Activated T-helper 2 cell treated with anti-CD3 and anti-CD28 coated beads, Interferon-gamma antibody, Interleukin-2, Interleukin-4, amounts not matched to agents 10 μg/mL and 5 μg/mL and 100 μg/mL, durations not matched to agents 14 hours and 24 hours and 36 hours (primary cell): ENCODE measurements around the gene LYAR. TPM values are rescaled to one million over a fixed set of nuclear protein-coding genes. Genes with fewer than 3 reads are reported as not detected.
A peak's percentile ranks its signal among the peaks of the same experiment; 100 is the strongest.
"Not testable (repeated sequence)": the region's sequence is repeated elsewhere in the genome, so short reads cannot be mapped to it uniquely, and the experiment has no call there.

Source experiments
- DNase-seq: peaks from one replicate; pipeline ENCODE4 v3.0.0; 2021; ENCODE audit warnings: low spot score
- H3K27ac Mint-ChIP-seq: one replicate; pipeline ENCODE4 v1.8.0; 2021; ENCODE audit warnings: mixed read lengths
- H3K27me3 Mint-ChIP-seq: one replicate; pipeline ENCODE4 v1.8.0; 2021; ENCODE audit warnings: low read depth, mixed read lengths
- H3K36me3 Mint-ChIP-seq: one replicate; pipeline ENCODE4 v1.8.0; 2021; ENCODE audit warnings: low read depth, mixed read lengths
- H3K4me1 Mint-ChIP-seq: one replicate; pipeline ENCODE4 v1.8.0; 2021; ENCODE audit warnings: low read depth, mixed read lengths
- H3K4me3 Mint-ChIP-seq: one replicate; pipeline ENCODE4 v1.8.0; 2021; ENCODE audit warnings: low read depth, mild to moderate bottlenecking, moderate library complexity, mixed read lengths
- H3K9me3 Mint-ChIP-seq: one replicate; pipeline ENCODE4 v1.8.0; 2021; ENCODE audit warnings: mixed read lengths
- intact Hi-C: fragments of 100-400 bp; cut with micrococcal nuclease; formaldehyde crosslinking; loops from one replicate; pipeline ENCODE4 v1.15.1; 2023
- total RNA-seq: library from RNA; stranded (reverse); gene quantifications from 2 replicates; pipeline ENCODE4 v1.2.3, GENCODE V29; 2022

LYAR gene
- total RNA-seq, 1 donor from 2014 or later: 61.6 TPM

- peak overlapping the region; percentile 94 for H3K4me3 Mint-ChIP-seq
- H3K36me3 Mint-ChIP-seq: peaks cover 21% of the 10 kb centered on the region
- no peaks in the 10 kb centered on the region for H3K9me3 Mint-ChIP-seq
- no peaks in the 10 kb centered on the region for H3K27me3 Mint-ChIP-seq
- peaks cover 20% of the 10 kb centered on the region for H3K4me1 Mint-ChIP-seq
- DNase-seq: no peak
- H3K27ac Mint-ChIP-seq: peak overlapping the region; percentile 94
- intact Hi-C loops: loop anchor here (1.0 to 2.0 kb wide), 2 partner anchors 41 to 292 kb away; partner anchors contain the start of genes LYAR and ZBTB49
These were observed 41.1 kb downstream of the LYAR start for GRCh38 chr4:4248885-4249203.

GRCh38 chr4:4248029-4248884 is 41.7 kb downstream of the LYAR start, which contains the start of gene TMEM128:
Gene TMEM128, minus strand, starts transcription at chr4:4248223. Its CDS starts 21 bp downstream, at chr4:4248202.
- Mint-ChIP-seq H3K9me3 (no peaks in the 10 kb centered on the region), H3K36me3 (peaks cover 27% of the 10 kb centered on the region), H3K27me3 (no peaks in the 10 kb centered on the region), H3K4me1 (peaks cover 20% of the 10 kb centered on the region), H3K4me3 (peak within 1 kb of the TSS; percentile 94), H3K27ac (peak within 1 kb of the TSS; percentile 94)
- DNase-seq: peak; percentile 88
- intact Hi-C loops: loop anchor here (1.0 to 2.0 kb wide), 2 partner anchors 42 to 293 kb away; partner anchors contain the start of genes LYAR and ZBTB49

GRCh38 chr4:4247696-4248028 is 42.3 kb downstream of the LYAR start:
- no peaks in the 10 kb centered on the region for H3K9me3 Mint-ChIP-seq
- no peak for DNase-seq
- peaks cover 27% of the 10 kb centered on the region for H3K36me3 Mint-ChIP-seq
- H3K4me1 Mint-ChIP-seq: peaks cover 20% of the 10 kb centered on the region
- H3K4me3 Mint-ChIP-seq: peak overlapping the region; percentile 94
- H3K27me3 Mint-ChIP-seq: no peaks in the 10 kb centered on the region
- peak overlapping the region; percentile 94 for H3K27ac Mint-ChIP-seq
- intact Hi-C loops: loop anchor here (1.0 to 2.0 kb wide), 2 partner anchors 43 to 293 kb away; partner anchors contain the start of genes LYAR and ZBTB49

- intact Hi-C loops: no loop called here
- no peak for DNase-seq
- Mint-ChIP-seq H3K9me3 (no peaks in the 10 kb centered on the region), H3K4me3 (no peak overlapping the region), H3K36me3 (peaks cover 38% of the 10 kb centered on the region), H3K27me3 (no peaks in the 10 kb centered on the region), H3K4me1 (peaks cover 20% of the 10 kb centered on the region), H3K27ac (no peak overlapping the region)
These were observed 44.8 kb downstream of the LYAR start for GRCh38 chr4:4245172-4245571.

GRCh38 chr4:4239551-4239950 is 50.4 kb downstream of the LYAR start:
- H3K9me3 Mint-ChIP-seq, H3K27ac Mint-ChIP-seq, H3K27me3 Mint-ChIP-seq, H3K4me3 Mint-ChIP-seq, intact Hi-C loops, DNase-seq, H3K4me1 Mint-ChIP-seq: not testable (repeated sequence)
- H3K36me3 Mint-ChIP-seq: peaks cover 49% of the 10 kb centered on the region

GRCh38 chr4:4233610-4234009 is 56.3 kb downstream of the LYAR start:
- no peak overlapping the region for H3K27ac Mint-ChIP-seq
- peaks cover 15% of the 10 kb centered on the region for H3K36me3 Mint-ChIP-seq
- DNase-seq: no peak
- peaks cover 9% of the 10 kb centered on the region for H3K27me3 Mint-ChIP-seq
- no peak overlapping the region for H3K4me3 Mint-ChIP-seq
- no peaks in the 10 kb centered on the region for H3K9me3 Mint-ChIP-seq
- no peaks in the 10 kb centered on the region for H3K4me1 Mint-ChIP-seq
- intact Hi-C loops: no loop called here

- DNase-seq: no peak
- intact Hi-C loops: no loop called here
- Mint-ChIP-seq H3K9me3 (no peaks in the 10 kb centered on the region), H3K27ac (no peak overlapping the region), H3K4me3 (no peak overlapping the region), H3K4me1 (no peaks in the 10 kb centered on the region), H3K36me3 (peaks cover 6% of the 10 kb centered on the region), H3K27me3 (peaks cover 46% of the 10 kb centered on the region)
These were observed 61.6 kb downstream of the LYAR start for GRCh38 chr4:4228356-4228668.

- intact Hi-C loops: no loop called here
- H3K4me3 Mint-ChIP-seq: no peak overlapping the region
- H3K36me3 Mint-ChIP-seq: peaks cover 6% of the 10 kb centered on the region
- H3K4me1 Mint-ChIP-seq: no peaks in the 10 kb centered on the region
- H3K27me3 Mint-ChIP-seq: peaks cover 50% of the 10 kb centered on the region
- H3K27ac Mint-ChIP-seq: no peak overlapping the region
- DNase-seq: no peak
- no peaks in the 10 kb centered on the region for H3K9me3 Mint-ChIP-seq
These were observed 62.2 kb downstream of the LYAR start for GRCh38 chr4:4227510-4228355.

- no peaks in the 10 kb centered on the region for H3K4me1 Mint-ChIP-seq
- H3K4me3 Mint-ChIP-seq: no peak within 1 kb of the TSS
- no peak for DNase-seq
- intact Hi-C loops: no loop called here
- H3K27me3 Mint-ChIP-seq: peaks cover 51% of the 10 kb centered on the region
- no peaks in the 10 kb centered on the region for H3K9me3 Mint-ChIP-seq
- H3K36me3 Mint-ChIP-seq: peaks cover 6% of the 10 kb centered on the region
- H3K27ac Mint-ChIP-seq: no peak within 1 kb of the TSS
These were observed 63.1 kb downstream of the LYAR start, which contains the start of gene OTOP1 for GRCh38 chr4:4226606-4227438. Gene OTOP1, minus strand, starts transcription at chr4:4226929. Its CDS starts 65 bp downstream, at chr4:4226864.

GRCh38 chr4:4225915-4226605 is 63.9 kb downstream of the LYAR start:
- peaks cover 6% of the 10 kb centered on the region for H3K36me3 Mint-ChIP-seq
- no peak for DNase-seq
- no peaks in the 10 kb centered on the region for H3K9me3 Mint-ChIP-seq
- H3K27ac Mint-ChIP-seq: no peak overlapping the region
- H3K4me1 Mint-ChIP-seq: no peaks in the 10 kb centered on the region
- intact Hi-C loops: no loop called here
- peaks cover 51% of the 10 kb centered on the region for H3K27me3 Mint-ChIP-seq
- H3K4me3 Mint-ChIP-seq: no peak overlapping the region
